K562 (cell line): ENCODE results near the gene PDHB. TPM values are rescaled to one million over a fixed set of nuclear protein-coding genes. Genes with fewer than 3 reads are reported as not detected.

Experiments used
- ATAC-seq: fragments of 200-7000 bp; cut with Tn5 transposase; 3 replicates; pipeline ENCODE4 v1.9.1; 2020; ENCODE audit warnings: moderate library complexity
- BruUV-seq: library from RNA; stranded (reverse); fragments of 400-500 nt; replicated peaks from 2 replicates; lab custom pipeline; 2021; lab: Mats Ljungman, UMichigan
- CTCF ChIA-PET: fragments of 300-600 bp; formaldehyde crosslinking; extraction: SDS; loops from one replicate; lab custom pipeline; 2021; ENCODE audit warnings: low intra/inter-chr PET ratio; lab: Yijun Ruan, JAX
- POLR2A ChIA-PET: fragments of 300-600, 350-650 bp; sonication (Branson Sonifier 250); formaldehyde crosslinking; extraction: SDS; loops from one replicate; lab custom pipeline; 2021; ENCODE audit warnings: antibody characterized with exemption, inconsistent platforms; lab: Yijun Ruan, JAX
- DNase-seq, 4 experiments: peaks; one replicate each; pipeline versions ENCODE4 v3.0.0 to v3.0.0-alpha.2; 2011 to 2018; ENCODE audit warnings: low spot score in 3 of 4, mixed read lengths in 3 of 4; ENCODE audit errors: extremely low read depth in 1 of 4
- FAIRE-seq: peaks from 2 replicates; lab custom pipeline; 2011; peaks lifted over from hg19 to GRCh38; lab: Jason Lieb, UNC
- H2AFZ ChIP-seq: 2 replicates; pipeline ENCODE4 v1.6.0; 2011; ENCODE audit warnings: low read depth, low read length, control low read depth, inconsistent platforms
- H3K27ac ChIP-seq: fragments of 200-600 bp; 3 replicates; pipeline ENCODE4 v1.8.0; 2011; ENCODE audit warnings: low read depth, mild to moderate bottlenecking, control low read depth, inconsistent platforms, low read length, moderate library complexity, mixed read lengths; ENCODE audit errors: extremely low read depth
- H3K27me3 ChIP-seq, 2 experiments: fragments of 300-600 bp in 1 of 2; 2 replicates in 1 of 2; 3 replicates in 1 of 2; pipeline versions ENCODE4 v1.6.0 to v1.8.0; 2011; ENCODE audit warnings: inconsistent platforms in 2 of 2, low read length in 2 of 2, mild to moderate bottlenecking in 1 of 2, mixed read lengths in 1 of 2, moderate library complexity in 1 of 2; ENCODE audit not compliant: control insufficient read depth in 2 of 2, insufficient read depth in 2 of 2
- H3K36me3 ChIP-seq: fragments of 300-600 bp; 3 replicates; pipeline ENCODE4 v1.8.0; 2011; ENCODE audit warnings: mild to moderate bottlenecking, low read length, inconsistent platforms; ENCODE audit not compliant: control insufficient read depth, insufficient read depth
- H3K4me1 ChIP-seq, 2 experiments: fragments of 200-600 bp in 1 of 2; replicated peaks in 1 of 2; 2 replicates in 1 of 2; 3 replicates in 1 of 2; pipeline versions ENCODE4 v1.5.1 to v1.8.0; 2011; ENCODE audit warnings: inconsistent platforms in 2 of 2, low read length in 2 of 2, mild to moderate bottlenecking in 1 of 2, mixed read lengths in 1 of 2, moderate library complexity in 1 of 2; ENCODE audit not compliant: control insufficient read depth in 2 of 2, insufficient read depth in 2 of 2
- H3K4me2 ChIP-seq: 2 replicates; pipeline ENCODE4 v1.6.1; 2011; ENCODE audit warnings: low read length, control low read depth, inconsistent platforms, mixed read lengths; ENCODE audit not compliant: insufficient read depth
- H3K4me3 ChIP-seq: fragments of 200-600 bp; sonication (generic), shearing (Covaris generic); 2 replicates; pipeline ENCODE4 v1.5.1; 2016; ENCODE audit warnings: control low read depth, inconsistent platforms
- H3K79me2 ChIP-seq: fragments of 200-600 bp; 3 replicates; pipeline ENCODE4 v1.8.0; 2011; ENCODE audit warnings: low read length, inconsistent platforms; ENCODE audit not compliant: control insufficient read depth, insufficient read depth
- H3K9ac ChIP-seq, 2 experiments: 2 replicates each; pipeline versions ENCODE4 v1.6.0 to v1.6.1; 2011; ENCODE audit warnings: low read depth in 2 of 2, low read length in 2 of 2, control low read depth in 1 of 2, inconsistent platforms in 1 of 2, mild to moderate bottlenecking in 1 of 2, mixed read lengths in 1 of 2; ENCODE audit not compliant: insufficient read depth in 1 of 2
- H3K9me1 ChIP-seq: one replicate; pipeline ENCODE4 v1.6.0; 2011; ENCODE audit warnings: inconsistent platforms, mild to moderate bottlenecking, low read length, moderate library complexity; ENCODE audit not compliant: control insufficient read depth, insufficient read depth
- H3K9me3 ChIP-seq: replicated peaks from 2 replicates; pipeline ENCODE4 v1.5.1; 2011; ENCODE audit warnings: low read depth, low read length, inconsistent platforms; ENCODE audit not compliant: control insufficient read depth, insufficient read depth
- H4K20me1 ChIP-seq: replicated peaks from 2 replicates; pipeline ENCODE4 v1.6.1; 2011; ENCODE audit warnings: low read length, inconsistent platforms, mixed read lengths; ENCODE audit not compliant: control insufficient read depth, insufficient read depth
- DACH1 ChIP-seq: fragments of 450-650 bp; IDR thresholded peaks from 2 replicates; pipeline ENCODE4 v1.6.1; 2018; ENCODE audit not compliant: partially characterized antibody
- EWSR1 ChIP-seq: fragments of 450-650 bp; IDR thresholded peaks from 2 replicates; pipeline ENCODE4 v1.6.1; 2018; ENCODE audit warnings: borderline replicate concordance, mild to moderate bottlenecking, low read depth, moderate library complexity; ENCODE audit not compliant: partially characterized antibody
- FOSL1 ChIP-seq: fragments of 200-800 bp; sonication (Bioruptor generic); conservative IDR thresholded peaks from 2 replicates; pipeline ENCODE4 v1.6.1; 2016; ENCODE audit warnings: missing genetic modification characterization, missing compliant biosample characterization
- HNRNPUL1 ChIP-seq: fragments of 200-400 bp; formaldehyde crosslinking; IDR thresholded peaks from 2 replicates; pipeline ENCODE4 v1.6.1; 2017; ENCODE audit warnings: low read length
- MEF2A ChIP-seq: IDR thresholded peaks from 2 replicates; pipeline ENCODE4 v1.6.1; 2011; ENCODE audit warnings: low read depth, mild to moderate bottlenecking, low read length, moderate library complexity; ENCODE audit not compliant: control insufficient read depth
- MIER1 ChIP-seq: fragments of 450-650 bp; IDR thresholded peaks from 2 replicates; pipeline ENCODE4 v1.6.1; 2016; ENCODE audit warnings: antibody characterized with exemption, mild to moderate bottlenecking, low read depth
- MITF ChIP-seq: IDR thresholded peaks from 2 replicates; pipeline ENCODE4 v1.6.1; 2014; ENCODE audit warnings: antibody characterized with exemption
- MTF1 ChIP-seq: fragments of 250-450 bp; sonication (Bioruptor Pico); IDR thresholded peaks from 2 replicates; pipeline ENCODE4 v1.9.0; 2021; ENCODE audit warnings: moderate library complexity, mild to moderate bottlenecking, inconsistent platforms, borderline replicate concordance
- NFXL1 ChIP-seq: fragments of 450-650 bp; formaldehyde crosslinking; IDR thresholded peaks from 2 replicates; pipeline ENCODE4 v1.4.0; 2021; ENCODE audit warnings: mild to moderate bottlenecking
- POLR2AphosphoS5 ChIP-seq: IDR thresholded peaks from 2 replicates; pipeline ENCODE4 v1.6.1; 2011; ENCODE audit warnings: mild to moderate bottlenecking, low read depth, low read length, moderate library complexity; ENCODE audit not compliant: control insufficient read depth, insufficient read depth
- PRMT5 ChIP-seq: sonication (generic); formaldehyde crosslinking; IDR thresholded peaks from 2 replicates; pipeline ENCODE4 v1.5.0; 2020; ENCODE audit warnings: missing genetic modification reagents
- SMAD2 ChIP-seq: fragments of 150-350 bp; IDR thresholded peaks from 2 replicates; pipeline ENCODE4 v1.6.1; 2014; ENCODE audit warnings: low read depth, mild to moderate bottlenecking, low read length
- ZHX1 ChIP-seq: fragments of 150-350 bp; conservative IDR thresholded peaks from 2 replicates; pipeline ENCODE4 v1.6.1; 2014; ENCODE audit warnings: low read length
- ZNF23 ChIP-seq: fragments of 250-450 bp; sonication (Bioruptor Pico); IDR thresholded peaks from 2 replicates; pipeline ENCODE4 v1.4.0; 2020; ENCODE audit warnings: mild to moderate bottlenecking
- ZNF24 ChIP-seq: fragments of 450-650 bp; IDR thresholded peaks from 2 replicates; pipeline ENCODE4 v1.6.1; 2016
- ZNF347 ChIP-seq: fragments of 450-650 bp; formaldehyde crosslinking; IDR thresholded peaks from 2 replicates; pipeline ENCODE4 v1.4.0; 2020; ENCODE audit warnings: low read depth, mild to moderate bottlenecking, moderate library complexity
- WGBS: fragments of 100-300 bp; shearing (Covaris generic); methylation state at CpG from one replicate; pipeline ENCODE4 v1.1.6; 2016; ENCODE audit warnings: low coverage, mixed read lengths; ENCODE audit not compliant: insufficient coverage; ENCODE audit errors: missing lambda C conversion rate; 5-methylcytosine and 5-hydroxymethylcytosine counted together
- in situ Hi-C: fragments of 300-500 bp; cut with MboI; formaldehyde crosslinking; loops from 4 replicates; pipeline ENCODE4 v1.15.0; 2018; ENCODE audit warnings: inconsistent platforms, mixed read lengths
- intact Hi-C: fragments of 100-400 bp; cut with micrococcal nuclease; formaldehyde crosslinking; loops from 2 replicates; pipeline ENCODE4 v1.14.2; 2022
- polyA plus RNA-seq, 8 experiments: library from polyadenylated mRNA; depleted of rRNA in 4 of 8; stranded (reverse) in 5 of 8; unstranded in 3 of 8; fragments of >200 nt; fragmentation: Nextera tagmentation in 2 of 8; fragmentation: Illumina TruSeq in 1 of 8; extraction: Ambion mirVana in 2 of 8; extraction: Trizol in 1 of 8; gene quantifications; 2 replicates each; pipeline versions ENCODE4 v1.2.1 to v1.2.3, GENCODE V29; 2011 to 2014; ENCODE audit warnings: inconsistent platforms in 1 of 8, missing spikeins in 1 of 8
- total RNA-seq, 7 experiments: library from RNA; depleted of rRNA in 6 of 7; stranded (reverse); fragments of >200 nt in 6 of 7; fragmentation: Illumina TruSeq in 2 of 7; extraction: Trizol in 2 of 7; gene quantifications; 2 replicates each; pipeline versions ENCODE4 v1.2.1 to v1.2.3, GENCODE V29; 2011 to 2021; ENCODE audit warnings: low replicate concordance in 1 of 7

PDHB gene
- total and polyA plus RNA-seq, 9 of the 15 experiments (the other 6 are each of a cell fraction or from before 2014, with no cell fraction given), result 51.2 to 178 (median 85.2) TPM

GRCh38 chr3:58419780-58420507, 13.7 kb downstream of the PDHB start:
- H3K9ac ChIP-seq, result no peak overlapping the region
- FAIRE-seq (no peak), DNase-seq (peak in 2 of 4 experiments; percentile 12 to 17), ATAC-seq (no peak)
- H3K36me3 ChIP-seq, result peaks cover 19% of the 10 kb centered on the region; the same call in 2 of the 3 replicates
- H3K4me1 ChIP-seq, result no peaks in the 10 kb centered on the region; a peak in 1 of 5 replicates
- no peak overlapping the region for H3K4me2 ChIP-seq
- H3K27me3 ChIP-seq, result no peaks in the 10 kb centered on the region
- 69% methylated on average over 6 of the region's 7 CpGs for WGBS
- H3K9me1 ChIP-seq, result no peaks in the 10 kb centered on the region
- no peaks in the 10 kb centered on the region for H3K79me2 ChIP-seq
- no peak overlapping the region for H2AFZ ChIP-seq
- intact Hi-C loops (loop anchor here (5.0 kb wide), 1 partner anchor 212 kb away; no protein-coding TSS in a partner anchor), in situ Hi-C loops (loop anchor here (10.0 kb wide), 1 partner anchor 235 kb away; no protein-coding TSS in a partner anchor)
- no peak overlapping the region for H3K4me3 ChIP-seq
- no peaks in the 10 kb centered on the region for H4K20me1 ChIP-seq
- no TSS peak for BruUV-seq
- CTCF ChIA-PET, result no interaction called here
- no peaks in the 10 kb centered on the region for H3K9me3 ChIP-seq
- no peak overlapping the region for H3K27ac ChIP-seq
- POLR2A ChIA-PET, result interaction anchor here (1.9 kb wide), 1 partner anchor 14 kb away, joined by 6 read pairs; the partner anchor contains the start of gene PDHB
- TF ChIP-seq EWSR1 (no peak), MITF (no peak), ZNF347 (CRISPR knock-in tag) (no peak), POLR2AphosphoS5 (no peak), MTF1 (CRISPR knock-in tag) (no peak), ZHX1 (no peak), DACH1 (no peak), SMAD2 (no peak), ZNF24 (no peak), HNRNPUL1 (no peak), MIER1 (no peak), MEF2A (no peak), ZNF23 (no peak), PRMT5 (no peak), FOSL1 (tag) (no peak), NFXL1 (no peak)
